T-helper 2 cell treated with Interferon-gamma antibody and Interleukin-4, amounts not matched to agents 100 ng/mL and 5 ng/mL, for 36 hours (primary cell): ENCODE results near the gene THTPA. TPM values are rescaled to one million over a fixed set of nuclear protein-coding genes. Genes with fewer than 3 reads are reported as not detected.
"Not testable (repeated sequence)": the region's sequence is repeated elsewhere in the genome, so short reads cannot be mapped to it uniquely, and the experiment has no call there.

Experiments
- intact Hi-C: fragments of 100-400 bp; cut with micrococcal nuclease; formaldehyde crosslinking; loops from one replicate; pipeline ENCODE4 v1.15.1; 2023
- total RNA-seq: library from RNA; stranded (reverse); gene quantifications from 2 replicates; pipeline ENCODE4 v1.2.3, GENCODE V29; 2022

Gene THTPA
- total RNA-seq, 1 donor from 2014 or later, result 19.9 TPM

GRCh38 chr14:23609001-23609400 lies 52.9 kb downstream of the THTPA start:
- intact Hi-C loops, result no loop called here

- intact Hi-C loops, result not testable (repeated sequence)
Observed at GRCh38 chr14:23609411-23610089, 53.5 kb downstream of the THTPA start.

Other genes with a start within 250 kb of the THTPA start
- 6.4 and 8.5 TPM in 2 replicates for gene BCL2L2, start 249.4 kb upstream of the THTPA start, total RNA-seq
- gene PABPN1, start 234.8 kb upstream of the THTPA start, total RNA-seq, result 195 and 196 TPM in 2 replicates
- gene SLC22A17, start 203.4 kb upstream of the THTPA start, total RNA-seq, result 1.4 and 2.0 TPM in 2 replicates
- gene EFS, start 191.1 kb upstream of the THTPA start, total RNA-seq, result not detected in 2 replicates
- not detected in 2 replicates for gene IL25, start 183.5 kb upstream of the THTPA start, total RNA-seq
- gene CMTM5, start 179.2 kb upstream of the THTPA start, total RNA-seq, result not detected in 2 replicates
- gene MYH6, start 148.0 kb upstream of the THTPA start, total RNA-seq, result 0.05 TPM in 1 of 2 replicates, not detected in the other
- not detected in 2 replicates for gene MYH7, start 120.6 kb upstream of the THTPA start, total RNA-seq
- gene NGDN, start 86.6 kb upstream of the THTPA start, total RNA-seq, result 46.2 and 46.3 TPM in 2 replicates
- 0.98 and 1.3 TPM in 2 replicates for gene ZFHX2, start 4.5 kb upstream of the THTPA start, total RNA-seq
- gene AP1G2, start 11.5 kb downstream of the THTPA start, total RNA-seq, result 251 and 253 TPM in 2 replicates
- not detected in 2 replicates for gene JPH4, start 22.5 kb downstream of the THTPA start, total RNA-seq
- 2.0 and 2.4 TPM in 2 replicates for gene DHRS2, start 80.1 kb downstream of the THTPA start, total RNA-seq